GM18858 (cell line): ENCODE results near the gene OR2K2.
"Not testable (repeated sequence)": the region's sequence is repeated elsewhere in the genome, so short reads cannot be mapped to it uniquely, and the experiment has no call there.

Source experiments
- ATAC-seq: cut with Tn5 transposase; IDR thresholded peaks from one replicate; pipeline ENCODE4 v1.9.1; 2021; ENCODE audit not compliant: unreplicated experiment

OR2K2 gene

GRCh38 chr9:111330124-111330523 is at the start of gene OR2K2:
OR2K2 (minus strand) TSS chr9:111330224; CDS start chr9:111328433, 1,791 bp downstream.
- no peak for ATAC-seq

GRCh38 chr9:111375817-111376564 is 46.0 kb upstream of the OR2K2 start:
- ATAC-seq = no peak

- no peak for ATAC-seq
Observed at GRCh38 chr9:111375062-111375461, 45.0 kb upstream of the OR2K2 start.

GRCh38 chr9:111372297-111372696 is 42.3 kb upstream of the OR2K2 start:
- ATAC-seq = no peak

GRCh38 chr9:111366978-111367377 is 37.0 kb upstream of the OR2K2 start:
- ATAC-seq = no peak

GRCh38 chr9:111362526-111362925 is 32.5 kb upstream of the OR2K2 start:
- no peak for ATAC-seq

- no peak for ATAC-seq
Observed at GRCh38 chr9:111360881-111361280, 30.9 kb upstream of the OR2K2 start.

- ATAC-seq = no peak
Observed at GRCh38 chr9:111356481-111357244, 26.6 kb upstream of the OR2K2 start.

GRCh38 chr9:111352545-111352944 is 22.5 kb upstream of the OR2K2 start:
- ATAC-seq = no peak

- no peak for ATAC-seq
Observed at GRCh38 chr9:111350556-111350955, 20.5 kb upstream of the OR2K2 start.

GRCh38 chr9:111349766-111350165 is 19.7 kb upstream of the OR2K2 start:
- ATAC-seq = no peak

- ATAC-seq = no peak
Observed at GRCh38 chr9:111348821-111349271, 18.8 kb upstream of the OR2K2 start.

- ATAC-seq = not testable (repeated sequence)
Observed at GRCh38 chr9:111334318-111334863, 4.4 kb upstream of the OR2K2 start.

GRCh38 chr9:111320631-111321030 is 9.4 kb downstream of the OR2K2 start:
- no peak for ATAC-seq

GRCh38 chr9:111316796-111317195 is 13.2 kb downstream of the OR2K2 start:
- no peak for ATAC-seq

GRCh38 chr9:111305914-111306313 is 24.1 kb downstream of the OR2K2 start:
- ATAC-seq = no peak

- ATAC-seq = not testable (repeated sequence)
Observed at GRCh38 chr9:111304000-111304399, 26.0 kb downstream of the OR2K2 start.

GRCh38 chr9:111301195-111301594 is 28.8 kb downstream of the OR2K2 start:
- ATAC-seq = no peak

GRCh38 chr9:111300140-111300735 is 29.8 kb downstream of the OR2K2 start:
- ATAC-seq = no peak

GRCh38 chr9:111299599-111299966 is 30.4 kb downstream of the OR2K2 start:
- ATAC-seq = not testable (repeated sequence)

- no peak for ATAC-seq
Observed at GRCh38 chr9:111298731-111299598, 31.1 kb downstream of the OR2K2 start.
